Mucosa of descending colon (tissue), 3 donors: Measurements from ENCODE around the gene ID3. TPM values are rescaled to one million over a fixed set of nuclear protein-coding genes. Genes with fewer than 3 reads are reported as not detected.

ENCODE experiments used
- ATAC-seq: fragments of 200-7000 bp; cut with Tn5 transposase; one replicate; pipeline ENCODE4 v1.9.1; 2020; ENCODE audit warnings: mild to moderate bottlenecking, moderate library complexity
- DNase-seq, 3 donors: peaks; one replicate each; pipeline ENCODE4 v3.0.0-alpha.2; 2020
- H3K36me3 ChIP-seq: fragments of 200-600 bp; one replicate; pipeline ENCODE4 v1.8.0; 2021; ENCODE audit warnings: low read depth, mild to moderate bottlenecking
- H3K4me1 ChIP-seq: fragments of 200-600 bp; one replicate; pipeline ENCODE4 v1.8.0; 2021; ENCODE audit warnings: low read depth, mild to moderate bottlenecking
- H3K4me3 ChIP-seq: fragments of 200-600 bp; one replicate; pipeline ENCODE4 v1.8.0; 2021; ENCODE audit warnings: mild to moderate bottlenecking
- H3K9me3 ChIP-seq: fragments of 200-600 bp; one replicate; pipeline ENCODE4 v1.8.0; 2021; ENCODE audit warnings: mild to moderate bottlenecking
- CTCF ChIP-seq: fragments of 200-600 bp; IDR thresholded peaks from one replicate; pipeline ENCODE4 v1.8.0; 2022; ENCODE audit warnings: antibody characterized with exemption, mild to moderate bottlenecking
- intact Hi-C, 2 donors: fragments of 100-400 bp; cut with DNase I in 1 of 2; cut with micrococcal nuclease in 1 of 2; formaldehyde crosslinking; loops; one replicate each; pipeline versions ENCODE4 v1.11.0 to v1.11.1; 2022; cut with DNase I, micrococcal nuclease
- total RNA-seq, 3 donors: library from RNA; stranded (reverse); fragmentation: NEBNext Ultra II Directional in 2 of 3; extraction: Animal tissue kit (Norgen Biotek cat#: 25700) in 2 of 3; gene quantifications; one replicate each; pipeline versions ENCODE4 v1.2.1 to v1.2.4, GENCODE V29; 2021 to 2023
- donor health status: DM: no; HTN: no; CAD: no; lungs with moderate emphysema.
- donor health status: DM: no; HTN: no; CAD: no.
- donor health status: DM: no; HTN: yes; CAD: no.

The ID3 gene
- total RNA-seq, 3 donors from 2014 or later, result 83.0 to 316 (median 121) TPM

DNA sequence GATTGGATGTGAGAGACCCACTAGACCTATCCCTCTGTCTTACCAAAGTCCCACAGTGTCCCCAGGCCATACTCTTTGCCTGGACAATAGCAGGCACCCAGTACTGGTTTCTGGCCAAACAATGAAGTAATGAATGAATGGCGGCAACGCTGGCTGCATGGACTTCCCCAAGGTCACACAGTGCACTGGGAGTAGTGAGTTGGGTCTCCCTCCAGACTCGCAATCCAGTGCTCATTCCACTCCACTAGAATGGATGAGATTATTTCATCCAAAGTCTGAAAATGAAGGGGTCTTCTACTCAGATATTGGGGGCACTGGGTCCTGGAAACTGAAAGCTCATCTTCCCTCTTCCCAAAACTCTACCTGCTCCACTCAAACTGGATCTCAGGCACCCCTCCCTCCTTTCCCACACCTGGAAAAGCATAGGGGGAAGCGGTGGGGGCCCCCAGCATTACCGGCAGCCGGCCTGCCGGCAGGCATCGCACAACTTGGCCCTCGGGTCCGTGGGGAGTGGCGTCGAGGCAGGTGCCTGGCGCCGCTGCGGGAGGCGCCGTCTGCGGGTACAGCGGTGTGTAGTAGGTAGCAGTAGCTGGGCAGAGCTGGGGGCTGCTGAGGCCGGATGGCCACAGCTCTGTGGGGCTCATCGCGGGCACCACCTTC is 29.1 kb downstream of the ID3 start:
- H3K4me3 ChIP-seq, result peak overlapping the region; percentile 36
- no peaks in the 10 kb centered on the region for H3K9me3 ChIP-seq
- no peaks in the 10 kb centered on the region for H3K36me3 ChIP-seq
- H3K4me1 ChIP-seq, result peaks cover 62% of the 10 kb centered on the region
- TF ChIP-seq CTCF, result no peak
- ATAC-seq (peak; percentile 28), DNase-seq (peak; percentile 47 to 75 (median 73))
- intact Hi-C loops, result no loop called here

- no peak for TF ChIP-seq CTCF
- peak; percentile 66 to 78 (median 72) for DNase-seq
- H3K4me1 ChIP-seq, result peaks cover 70% of the 10 kb centered on the region
- H3K9me3 ChIP-seq, result no peaks in the 10 kb centered on the region
- H3K36me3 ChIP-seq, result no peaks in the 10 kb centered on the region
- H3K4me3 ChIP-seq, result no peak overlapping the region
- intact Hi-C loops, result no loop called here
- ATAC-seq, result no peak
These were observed 29.9 kb downstream of the ID3 start for GRCh38 chr1:23529146-23530086.

GRCh38 chr1:23528250-23528978 is 30.9 kb downstream of the ID3 start:
- Histone ChIP-seq H3K4me1 (peaks cover 78% of the 10 kb centered on the region), H3K4me3 (no peak overlapping the region), H3K9me3 (no peaks in the 10 kb centered on the region), H3K36me3 (no peaks in the 10 kb centered on the region)
- TF ChIP-seq CTCF, result no peak
- intact Hi-C loops, result no loop called here
- peak; percentile 95 to 99 (median 97) for DNase-seq
- peak; percentile 66 for ATAC-seq

DNA sequence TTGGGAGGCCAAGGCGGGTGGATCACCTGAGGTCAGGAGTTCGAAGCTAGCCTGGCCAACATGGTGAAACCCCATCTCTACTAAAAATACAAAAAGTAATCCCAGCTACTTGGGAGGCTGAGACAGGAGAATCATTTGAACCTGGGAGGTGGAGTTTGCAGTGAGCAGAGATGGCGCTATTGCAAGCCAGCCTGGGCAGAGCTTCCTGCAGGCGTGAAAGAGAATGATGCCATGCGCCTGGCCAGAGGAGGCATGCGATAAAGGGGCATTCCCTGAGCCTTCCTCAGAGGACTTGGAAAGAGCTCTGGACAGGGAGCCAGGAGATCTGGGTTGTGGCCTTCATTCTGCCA is 31.4 kb downstream of the ID3 start:
- peaks cover 75% of the 10 kb centered on the region for H3K4me1 ChIP-seq
- ATAC-seq (peak; percentile 2), DNase-seq (no peak)
- intact Hi-C loops, result no loop called here
- peak; percentile 11 for TF ChIP-seq CTCF
- H3K4me3 ChIP-seq, result no peak overlapping the region
- H3K36me3 ChIP-seq, result no peaks in the 10 kb centered on the region
- no peaks in the 10 kb centered on the region for H3K9me3 ChIP-seq

- Histone ChIP-seq H3K9me3 (no peaks in the 10 kb centered on the region), H3K4me3 (no peak overlapping the region), H3K36me3 (no peaks in the 10 kb centered on the region), H3K4me1 (peaks cover 74% of the 10 kb centered on the region)
- ATAC-seq, result no peak
- no peak for DNase-seq
- intact Hi-C loops, result no loop called here
- TF ChIP-seq CTCF, result no peak
These were observed 31.9 kb downstream of the ID3 start for GRCh38 chr1:23527366-23527765.
